Skin epidermis (tissue), 12 donors: ENCODE measurements around the gene MZT2A.
"Not testable (repeated sequence)": the region's sequence is repeated elsewhere in the genome, so short reads cannot be mapped to it uniquely, and the experiment has no call there.

Experiments
- H3K27ac ChIP-seq, 21 experiments: fragments of 200-600 bp; sonication (generic) in 11 of 21; one replicate each; pipeline ENCODE4 v1.5.0; 2020; ENCODE audit warnings: mild to moderate bottlenecking in 3 of 21, inconsistent platforms in 2 of 21, moderate library complexity in 2 of 21
- H3K4me3 ChIP-seq, 7 experiments: fragments of 200-600 bp; sonication (generic) in 2 of 7; one replicate each; pipeline ENCODE4 v1.5.0; 2020; ENCODE audit warnings: inconsistent platforms in 2 of 7, mild to moderate bottlenecking in 2 of 7, moderate library complexity in 1 of 7

MZT2A gene

GRCh38 chr2:131521961-131522781, 30.0 kb upstream of the MZT2A start:
- no peak overlapping the region for H3K4me3 ChIP-seq
- H3K27ac ChIP-seq: no peak overlapping the region

- H3K27ac ChIP-seq, H3K4me3 ChIP-seq: not testable (repeated sequence)
Observed at GRCh38 chr2:131521524-131521923, 29.3 kb upstream of the MZT2A start.

- H3K4me3 ChIP-seq: no peak overlapping the region
Observed at GRCh38 chr2:131520526-131520925, 28.3 kb upstream of the MZT2A start.

GRCh38 chr2:131519871-131520470, 27.8 kb upstream of the MZT2A start:
- not testable (repeated sequence) for H3K27ac ChIP-seq, H3K4me3 ChIP-seq

More at GRCh38 chr2:131520526-131520925, 28.3 kb upstream of the MZT2A start:
- no peak overlapping the region for H3K27ac ChIP-seq

- no peak overlapping the region for H3K4me3 ChIP-seq
- H3K27ac ChIP-seq: no peak overlapping the region
Observed at GRCh38 chr2:131519466-131519865, 27.3 kb upstream of the MZT2A start.

GRCh38 chr2:131518531-131518930, 26.3 kb upstream of the MZT2A start:
- not testable (repeated sequence) for H3K27ac ChIP-seq, H3K4me3 ChIP-seq

GRCh38 chr2:131517856-131518255, 25.7 kb upstream of the MZT2A start:
- not testable (repeated sequence) for H3K4me3 ChIP-seq, H3K27ac ChIP-seq

- Histone ChIP-seq H3K4me3 (no peak overlapping the region), H3K27ac (no peak overlapping the region)
Observed at GRCh38 chr2:131517106-131517831, 25.1 kb upstream of the MZT2A start.

GRCh38 chr2:131516621-131517020, 24.4 kb upstream of the MZT2A start:
- not testable (repeated sequence) for H3K27ac ChIP-seq, H3K4me3 ChIP-seq

- Histone ChIP-seq H3K4me3 (no peak overlapping the region), H3K27ac (no peak overlapping the region)
Observed at GRCh38 chr2:131516011-131516410, 23.8 kb upstream of the MZT2A start.

- not testable (repeated sequence) for H3K4me3 ChIP-seq, H3K27ac ChIP-seq
Observed at GRCh38 chr2:131515235-131515634, 23.0 kb upstream of the MZT2A start.

GRCh38 chr2:131514408-131515166, 22.4 kb upstream of the MZT2A start:
- H3K27ac ChIP-seq, H3K4me3 ChIP-seq: not testable (repeated sequence)

- not testable (repeated sequence) for H3K4me3 ChIP-seq, H3K27ac ChIP-seq
Observed at GRCh38 chr2:131511969-131512870, 20.0 kb upstream of the MZT2A start.

GRCh38 chr2:131511291-131511968, 19.2 kb upstream of the MZT2A start:
- not testable (repeated sequence) for H3K4me3 ChIP-seq, H3K27ac ChIP-seq

GRCh38 chr2:131509615-131510014, 17.4 kb upstream of the MZT2A start:
- Histone ChIP-seq H3K27ac (no peak overlapping the region), H3K4me3 (no peak overlapping the region)

GRCh38 chr2:131504082-131504750, 12.0 kb upstream of the MZT2A start:
- H3K4me3 ChIP-seq, H3K27ac ChIP-seq: not testable (repeated sequence)

- not testable (repeated sequence) for H3K4me3 ChIP-seq, H3K27ac ChIP-seq
Observed at GRCh38 chr2:131503587-131503986, 11.4 kb upstream of the MZT2A start.
